Prostate gland (tissue), 1 donor: ENCODE measurements around the gene CCDC136.

Experiments
- POLR2A ChIP-seq: fragments of 450-650 bp; IDR thresholded peaks from one replicate; pipeline ENCODE4 v1.6.1; 2016; ENCODE audit warnings: antibody characterized with exemption, mild to moderate bottlenecking
- POLR2AphosphoS5 ChIP-seq: sonication (generic); formaldehyde crosslinking; IDR thresholded peaks from one replicate; pipeline ENCODE4 v1.6.1; 2017; ENCODE audit warnings: antibody characterized with exemption

DNA sequence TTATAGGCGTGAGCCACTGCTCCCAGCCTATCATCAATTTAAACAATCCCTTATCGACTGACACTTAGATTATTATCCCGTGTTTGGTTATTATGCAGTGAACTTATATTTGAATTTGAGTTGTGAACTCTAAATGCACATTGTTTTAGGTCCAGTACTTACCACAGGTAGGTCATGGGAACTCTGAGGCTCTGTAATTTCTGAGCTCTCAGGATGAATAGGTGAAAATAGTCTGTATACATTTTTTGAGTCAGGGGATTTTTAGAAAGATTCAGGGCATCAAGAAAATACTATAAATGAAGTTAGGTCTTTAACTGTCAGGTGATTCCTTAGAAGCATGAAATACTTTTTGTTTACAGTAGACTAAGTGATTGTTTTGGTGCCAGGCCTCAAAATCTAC, 8.8 kb downstream of the CCDC136 start:
- TF ChIP-seq POLR2AphosphoS5 (no peak), POLR2A (no peak)
